ENCODE results near the gene MOCS2.

The MOCS2 gene

DNA sequence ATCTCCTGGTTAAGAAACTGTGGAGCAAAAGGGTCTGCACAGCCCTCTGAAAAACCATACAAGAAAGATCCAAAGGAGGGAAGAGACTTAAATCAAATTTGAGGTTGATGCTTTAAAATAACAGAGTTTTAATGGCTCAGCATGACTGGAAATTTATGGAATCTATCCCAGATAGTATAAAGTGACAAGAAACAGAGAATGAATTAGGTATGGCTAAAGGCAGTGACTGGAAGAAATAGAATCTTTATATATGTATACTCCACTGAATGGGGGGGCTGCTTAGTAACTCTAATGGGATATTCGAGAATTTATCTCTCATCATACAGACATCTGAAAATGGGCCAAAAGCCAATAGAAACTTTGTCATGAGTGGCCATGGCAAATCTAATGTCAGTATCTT is 17.6 kb upstream of the MOCS2 start:
- DNase-seq = no peak
- Histone ChIP-seq H3K4me3 (ENCODE audit: low read depth, low read length) (no peak overlapping the region), H3K9me3 (ENCODE audit: severe bottlenecking) (no peaks in the 10 kb centered on the region), H3K27ac (no peak overlapping the region), H3K36me3 (no peaks in the 10 kb centered on the region), H3K27me3 (ENCODE audit: insufficient read depth, low read depth, severe bottlenecking) (no peaks in the 10 kb centered on the region)
- TF ChIP-seq, protein P1, sequence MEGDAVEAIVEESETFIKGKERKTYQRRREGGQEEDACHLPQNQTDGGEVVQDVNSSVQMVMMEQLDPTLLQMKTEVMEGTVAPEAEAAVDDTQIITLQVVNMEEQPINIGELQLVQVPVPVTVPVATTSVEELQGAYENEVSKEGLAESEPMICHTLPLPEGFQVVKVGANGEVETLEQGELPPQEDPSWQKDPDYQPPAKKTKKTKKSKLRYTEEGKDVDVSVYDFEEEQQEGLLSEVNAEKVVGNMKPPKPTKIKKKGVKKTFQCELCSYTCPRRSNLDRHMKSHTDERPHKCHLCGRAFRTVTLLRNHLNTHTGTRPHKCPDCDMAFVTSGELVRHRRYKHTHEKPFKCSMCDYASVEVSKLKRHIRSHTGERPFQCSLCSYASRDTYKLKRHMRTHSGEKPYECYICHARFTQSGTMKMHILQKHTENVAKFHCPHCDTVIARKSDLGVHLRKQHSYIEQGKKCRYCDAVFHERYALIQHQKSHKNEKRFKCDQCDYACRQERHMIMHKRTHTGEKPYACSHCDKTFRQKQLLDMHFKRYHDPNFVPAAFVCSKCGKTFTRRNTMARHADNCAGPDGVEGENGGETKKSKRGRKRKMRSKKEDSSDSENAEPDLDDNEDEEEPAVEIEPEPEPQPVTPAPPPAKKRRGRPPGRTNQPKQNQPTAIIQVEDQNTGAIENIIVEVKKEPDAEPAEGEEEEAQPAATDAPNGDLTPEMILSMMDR (IDR thresholded peaks at IDR 0.05; ENCODE audit: low read depth, low read length) = no peak

DNA sequence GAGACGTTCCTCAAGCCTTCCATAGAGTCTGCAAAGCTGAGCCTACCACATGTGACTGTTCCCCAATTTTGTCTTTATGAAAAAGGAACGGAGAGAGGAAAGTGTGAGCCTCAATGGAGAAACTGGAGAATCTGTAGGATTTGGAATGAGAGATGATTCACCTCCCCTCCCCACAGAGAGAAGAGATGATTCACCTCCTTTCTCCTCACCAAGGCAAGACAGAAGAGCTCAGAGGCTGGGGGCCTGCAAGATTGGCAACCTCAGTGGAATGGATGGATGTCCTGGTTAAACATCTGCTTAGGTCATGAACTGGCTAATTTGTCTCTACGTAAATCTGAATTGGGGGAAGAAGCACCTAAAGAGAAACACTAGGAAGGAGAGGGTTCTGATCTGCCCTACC is 17.0 kb upstream of the MOCS2 start:
- TF ChIP-seq, protein P1 (IDR thresholded peaks at IDR 0.05; ENCODE audit: low read depth, low read length) = no peak
- no peak overlapping the region for H3K4me3 ChIP-seq (ENCODE audit: low read depth, low read length)
- no peaks in the 10 kb centered on the region for H3K27me3 ChIP-seq (ENCODE audit: insufficient read depth, low read depth, severe bottlenecking)
- DNase-seq = no peak
- no peaks in the 10 kb centered on the region for H3K36me3 ChIP-seq
- H3K9me3 ChIP-seq (ENCODE audit: severe bottlenecking) = no peaks in the 10 kb centered on the region
- no peak overlapping the region for H3K27ac ChIP-seq

DNA sequence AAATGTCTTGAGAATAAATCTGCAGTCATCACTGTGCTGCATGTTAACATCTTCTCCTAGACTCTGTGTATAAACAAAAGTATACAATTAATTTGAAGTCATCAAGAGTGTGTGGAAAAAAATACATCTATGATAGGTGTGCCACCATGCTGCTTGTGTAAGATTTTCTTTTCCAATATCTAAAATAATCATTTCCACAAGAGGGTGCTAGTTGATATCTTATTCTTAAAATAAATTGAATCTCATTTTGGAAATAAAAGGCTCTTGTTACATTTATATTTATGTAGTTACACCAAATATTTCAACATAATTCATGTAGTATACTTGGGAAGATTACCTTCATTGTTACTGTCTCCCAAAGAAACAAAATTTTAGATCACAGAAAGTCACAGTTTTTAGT is 14.1 kb upstream of the MOCS2 start:
- no peak overlapping the region for H3K4me3 ChIP-seq (ENCODE audit: low read depth, low read length)
- no peak overlapping the region for H3K27ac ChIP-seq
- H3K9me3 ChIP-seq (ENCODE audit: severe bottlenecking) = no peaks in the 10 kb centered on the region
- TF ChIP-seq, protein P1 (IDR thresholded peaks at IDR 0.05; ENCODE audit: low read depth, low read length) = no peak
- H3K36me3 ChIP-seq = no peaks in the 10 kb centered on the region
- no peak for DNase-seq
- no peaks in the 10 kb centered on the region for H3K27me3 ChIP-seq (ENCODE audit: insufficient read depth, low read depth, severe bottlenecking)

DNA sequence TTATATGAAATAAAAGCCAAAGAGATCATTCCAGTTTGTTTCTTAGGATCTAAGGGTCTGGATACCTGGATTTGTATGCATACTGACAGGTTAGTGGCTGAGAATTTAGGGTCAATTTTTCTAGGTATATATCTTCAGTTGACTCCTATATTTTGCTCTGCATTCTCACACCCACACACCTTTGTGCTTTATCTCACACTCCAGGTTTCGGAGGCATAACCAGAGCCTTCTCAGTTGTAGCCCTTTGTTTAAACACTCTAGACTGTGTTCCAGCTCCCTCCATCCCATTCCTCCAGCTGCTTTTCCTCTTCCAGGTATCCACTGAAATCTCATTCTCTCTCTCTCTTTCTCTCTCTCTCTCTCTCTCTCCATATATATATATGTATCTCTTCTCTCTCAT is 10.6 kb upstream of the MOCS2 start:
- DNase-seq = no peak
- TF ChIP-seq, protein P1 (IDR thresholded peaks at IDR 0.05; ENCODE audit: low read depth, low read length) = no peak

DNA sequence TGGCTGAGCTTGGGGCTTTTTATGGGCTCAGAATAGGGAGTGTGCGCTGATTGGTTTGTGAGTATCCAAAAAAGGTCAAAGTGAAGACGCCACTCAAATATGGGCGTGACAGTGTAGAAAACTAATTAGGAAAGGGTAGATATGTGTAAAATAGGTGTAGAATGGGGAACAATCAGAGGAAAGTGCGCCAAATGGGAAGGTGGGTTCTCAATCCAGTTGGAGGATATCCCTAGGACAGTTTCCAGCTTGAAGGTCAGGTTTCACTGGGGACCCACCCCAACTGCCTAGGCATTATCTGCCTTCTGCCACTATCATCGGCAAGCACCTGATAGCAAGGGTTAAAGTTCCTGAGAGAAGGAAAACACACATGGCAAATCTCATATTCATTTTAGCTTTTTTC is 9.3 kb upstream of the MOCS2 start:
- Histone ChIP-seq H3K36me3 (no peaks in the 10 kb centered on the region), H3K4me3 (ENCODE audit: low read depth, low read length) (no peak overlapping the region), H3K27me3 (ENCODE audit: insufficient read depth, low read depth, severe bottlenecking) (no peaks in the 10 kb centered on the region), H3K27ac (no peak overlapping the region), H3K9me3 (ENCODE audit: severe bottlenecking) (no peaks in the 10 kb centered on the region)
- no peak for DNase-seq
- TF ChIP-seq, protein P1 (IDR thresholded peaks at IDR 0.05; ENCODE audit: low read depth, low read length) = no peak

More for the DNA sequence above, 10.6 kb upstream of the MOCS2 start:
- H3K4me3 ChIP-seq (ENCODE audit: low read depth, low read length) = no peak overlapping the region
- H3K27ac ChIP-seq = no peak overlapping the region
- no peaks in the 10 kb centered on the region for H3K27me3 ChIP-seq (ENCODE audit: insufficient read depth, low read depth, severe bottlenecking)
- no peaks in the 10 kb centered on the region for H3K36me3 ChIP-seq
- no peaks in the 10 kb centered on the region for H3K9me3 ChIP-seq (ENCODE audit: severe bottlenecking)

DNA sequence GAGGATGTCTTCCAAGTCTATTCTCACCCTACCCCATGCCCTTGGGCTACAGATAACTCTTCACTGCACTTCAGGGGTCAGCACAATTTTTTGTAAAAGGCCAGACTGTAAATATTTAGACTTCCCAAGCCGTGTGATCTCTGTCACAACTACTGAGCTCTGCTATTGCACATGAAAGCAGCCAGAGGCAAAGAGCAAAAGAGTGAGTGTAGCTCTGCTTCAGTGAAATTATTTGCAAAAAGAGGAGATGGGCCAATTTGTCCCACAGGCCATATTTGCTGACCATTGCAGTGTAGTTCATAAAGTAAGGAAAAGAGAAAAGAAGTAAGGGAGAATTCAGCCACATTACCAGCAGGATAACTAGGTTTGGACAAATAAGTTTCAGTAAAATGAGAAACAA is 7.0 kb upstream of the MOCS2 start:
- Histone ChIP-seq H3K36me3 (no peaks in the 10 kb centered on the region), H3K4me3 (ENCODE audit: low read depth, low read length) (no peak overlapping the region), H3K27ac (no peak overlapping the region), H3K9me3 (ENCODE audit: severe bottlenecking) (no peaks in the 10 kb centered on the region), H3K27me3 (ENCODE audit: insufficient read depth, low read depth, severe bottlenecking) (no peaks in the 10 kb centered on the region)
- TF ChIP-seq, protein P1 (IDR thresholded peaks at IDR 0.05; ENCODE audit: low read depth, low read length) = no peak
- no peak for DNase-seq

Measured in WERI-Rb-1 (cell line).